Measurements from ENCODE around the gene FAM174C. TPM values are rescaled to one million over a fixed set of nuclear protein-coding genes. Genes with fewer than 3 reads are reported as not detected.

FAM174C gene
- polyA plus RNA-seq, 3 donors, result 32.8 to 56.2 (median 40.0) TPM

GRCh38 chr19:1262623-1263123, 12.7 kb upstream of the FAM174C start:
- peaks cover 24% of the 10 kb centered on the region for H3K79me2 ChIP-seq (ENCODE audit: insufficient read depth, low read length)
- peaks cover 5 to 7% of the 10 kb centered on the region in 2 donors for H3K36me3 ChIP-seq (replicated peaks in 1 of 2; ENCODE audit: control insufficient read depth in 1 of 2, insufficient read depth in 2 of 2, low read length in 2 of 2)
- intact Hi-C loops (cut with micrococcal nuclease), result no loop called here
- peaks cover 56% of the 10 kb centered on the region for H3K4me1 Mint-ChIP-seq
- peaks cover 37% of the 10 kb centered on the region for H4K20me1 ChIP-seq (ENCODE audit: insufficient read depth, low read length)
- no peak for TF ChIP-seq CTCF (IDR thresholded peaks at IDR 0.05)
- H3K4me3 Mint-ChIP-seq, result peak overlapping the region; percentile 15 to 16
- peak overlapping the region in 1 of 3 experiments; percentile 93 for H3K4me3 ChIP-seq (replicated peaks in 1 of 3; ENCODE audit: low read depth in 2 of 3, low read length in 3 of 3)
- peaks cover 67 to 80% of the 10 kb centered on the region in 2 donors for H3K4me1 ChIP-seq (ENCODE audit: control insufficient read depth in 1 of 2, insufficient read depth in 2 of 2, low read length in 2 of 2)
- no peak for DNase-seq
- no peak overlapping the region for H3K27ac ChIP-seq (ENCODE audit: low read depth in 1 of 2, low read length in 2 of 2)
- peaks cover 0 to 2% (median 0%) of the 10 kb centered on the region in 7 donors for H3K9me3 Mint-ChIP-seq
- H2AFZ ChIP-seq (ENCODE audit: insufficient read depth, low read depth, low read length, poor library complexity, severe bottlenecking), result no peak overlapping the region
- peaks cover 6 to 13% of the 10 kb centered on the region in 2 donors for H3K36me3 Mint-ChIP-seq
- WGBS (ENCODE audit: insufficient coverage), result 26% methylated on average over 13 of the region's 21 CpGs
- peak overlapping the region; percentile 95 for H3K4me2 ChIP-seq (replicated peaks; ENCODE audit: extremely low read depth, low read length, poor library complexity, severe bottlenecking)
- H3K27me3 Mint-ChIP-seq (ENCODE audit: low read depth in 3 of 3), result peaks cover 10 to 20% (median 14%) of the 10 kb centered on the region in 3 donors
- H3K9me3 ChIP-seq (replicated peaks in 1 of 2; ENCODE audit: control insufficient read depth in 1 of 2, insufficient read depth in 1 of 2, low read length in 2 of 2), result no peaks in the 10 kb centered on the region
- peak overlapping the region in 4 of 7 donors; percentile 11 to 74 (median 38) for H3K27ac Mint-ChIP-seq
- H3K27me3 ChIP-seq (ENCODE audit: control insufficient read depth in 2 of 2, insufficient read depth in 2 of 2, low read length in 2 of 2), result peaks cover 0 to 7% of the 10 kb centered on the region in 2 donors
- H3K9ac ChIP-seq (ENCODE audit: insufficient read depth, low read length, poor library complexity, severe bottlenecking), result peak overlapping the region; percentile 87

GRCh38 chr19:1263188-1263587, 12.1 kb upstream of the FAM174C start:
- peaks cover 37% of the 10 kb centered on the region for H4K20me1 ChIP-seq (ENCODE audit: insufficient read depth, low read length)
- TF ChIP-seq CTCF (IDR thresholded peaks at IDR 0.05), result no peak
- WGBS (ENCODE audit: insufficient coverage), result 90% methylated on average over 1 of the region's 5 CpGs
- H2AFZ ChIP-seq (ENCODE audit: insufficient read depth, low read depth, low read length, poor library complexity, severe bottlenecking), result no peak overlapping the region
- no peak overlapping the region for H3K27ac ChIP-seq (ENCODE audit: low read depth in 1 of 2, low read length in 2 of 2)
- H3K36me3 ChIP-seq (replicated peaks in 1 of 2; ENCODE audit: control insufficient read depth in 1 of 2, insufficient read depth in 2 of 2, low read length in 2 of 2), result peaks cover under 1 to 2% of the 10 kb centered on the region in 2 donors
- H3K4me3 Mint-ChIP-seq, result peak overlapping the region in 1 of 2 donors; percentile 34
- peaks cover 0 to 8% of the 10 kb centered on the region in 2 donors for H3K27me3 ChIP-seq (ENCODE audit: control insufficient read depth in 2 of 2, insufficient read depth in 2 of 2, low read length in 2 of 2)
- peak overlapping the region in 5 of 7 donors; percentile 54 to 88 (median 69) for H3K27ac Mint-ChIP-seq
- no peak overlapping the region for H3K4me2 ChIP-seq (replicated peaks; ENCODE audit: extremely low read depth, low read length, poor library complexity, severe bottlenecking)
- H3K9me3 Mint-ChIP-seq, result peaks cover 0 to 2% (median 0%) of the 10 kb centered on the region in 7 donors
- peaks cover 67 to 80% of the 10 kb centered on the region in 2 donors for H3K4me1 ChIP-seq (ENCODE audit: control insufficient read depth in 1 of 2, insufficient read depth in 2 of 2, low read length in 2 of 2)
- H3K27me3 Mint-ChIP-seq (ENCODE audit: low read depth in 3 of 3), result peaks cover 12 to 22% (median 14%) of the 10 kb centered on the region in 3 donors
- H3K9ac ChIP-seq (ENCODE audit: insufficient read depth, low read length, poor library complexity, severe bottlenecking), result no peak overlapping the region
- intact Hi-C loops (cut with micrococcal nuclease), result no loop called here
- H3K9me3 ChIP-seq (replicated peaks in 1 of 2; ENCODE audit: control insufficient read depth in 1 of 2, insufficient read depth in 1 of 2, low read length in 2 of 2), result no peaks in the 10 kb centered on the region
- peaks cover 55% of the 10 kb centered on the region for H3K4me1 Mint-ChIP-seq
- peaks cover 21% of the 10 kb centered on the region for H3K79me2 ChIP-seq (ENCODE audit: insufficient read depth, low read length)
- H3K4me3 ChIP-seq (replicated peaks in 1 of 3; ENCODE audit: low read depth in 2 of 3, low read length in 3 of 3), result no peak overlapping the region
- no peak for DNase-seq
- H3K36me3 Mint-ChIP-seq, result peaks cover 5 to 8% of the 10 kb centered on the region in 2 donors

All from CD14-positive monocyte (primary cell).